Common myeloid progenitor, CD34-positive (primary cell): ENCODE measurements around the gene ART4. TPM values are rescaled to one million over a fixed set of nuclear protein-coding genes. Genes with fewer than 3 reads are reported as not detected.
A peak's percentile ranks its signal among the peaks of the same experiment; 100 is the strongest.

Experiments
- CTCF ChIA-PET: fragments of 350-600 bp; sonication (Branson Sonifier 250); formaldehyde crosslinking; loops from one replicate; lab custom pipeline; 2021; ENCODE audit warnings: antibody characterized with exemption; lab: Charles Lee
- POLR2A ChIA-PET: fragments of 350-600 bp; sonication (Branson Sonifier 250); formaldehyde crosslinking; loops from one replicate; lab custom pipeline; 2021; ENCODE audit warnings: antibody characterized with exemption; lab: Charles Lee
- DNase-seq, 3 donors: peaks; one replicate each; pipeline versions ENCODE4 v3.0.0 to v3.0.0-alpha.2; 2013
- H3K27ac ChIP-seq, 2 experiments: 1 replicate in 1 of 2; 2 replicates in 1 of 2; pipeline ENCODE4 v1.7.0; 2013; ENCODE audit warnings: inconsistent platforms in 2 of 2, low read length in 2 of 2, mild to moderate bottlenecking in 2 of 2, low read depth in 1 of 2, moderate library complexity in 1 of 2; ENCODE audit not compliant: severe bottlenecking in 2 of 2, insufficient read depth in 1 of 2, poor library complexity in 1 of 2
- H3K27me3 ChIP-seq, 5 experiments: replicated peaks in 2 of 5; 1 replicate in 3 of 5; 2 replicates in 2 of 5; pipeline versions ENCODE4 v1.6.1 to v1.7.0; 2013; ENCODE audit warnings: low read length in 4 of 5, mild to moderate bottlenecking in 2 of 5, moderate library complexity in 2 of 5, inconsistent platforms in 1 of 5; ENCODE audit not compliant: insufficient read depth in 5 of 5, control insufficient read depth in 4 of 5
- H3K36me3 ChIP-seq, 4 experiments: 1 replicate in 2 of 4; 2 replicates in 2 of 4; pipeline versions ENCODE4 v1.6.1 to v1.7.0; 2013; ENCODE audit warnings: low read length in 3 of 4, control low read depth in 1 of 4, mild to moderate bottlenecking in 1 of 4; ENCODE audit not compliant: control insufficient read depth in 4 of 4, insufficient read depth in 4 of 4
- H3K4me1 ChIP-seq, 4 experiments: 1 replicate in 3 of 4; 2 replicates in 1 of 4; pipeline versions ENCODE4 v1.6.1 to v1.7.1; 2013; ENCODE audit warnings: low read length in 3 of 4, mild to moderate bottlenecking in 3 of 4, control low read depth in 1 of 4, inconsistent platforms in 1 of 4, moderate library complexity in 1 of 4; ENCODE audit not compliant: control insufficient read depth in 4 of 4, insufficient read depth in 4 of 4; ENCODE audit errors: control extremely low read depth in 1 of 4
- H3K4me3 ChIP-seq, 7 experiments: 1 replicate in 4 of 7; 2 replicates in 3 of 7; pipeline versions ENCODE4 v1.5.1 to v1.7.0; 2013; ENCODE audit warnings: mild to moderate bottlenecking in 7 of 7, low read length in 6 of 7, moderate library complexity in 6 of 7, inconsistent platforms in 2 of 7, low read depth in 2 of 7, control low read depth in 1 of 7; ENCODE audit not compliant: insufficient read depth in 4 of 7, control insufficient read depth in 1 of 7; ENCODE audit errors: extremely low read depth in 1 of 7
- H3K9me3 ChIP-seq, 5 experiments: 1 replicate in 4 of 5; 2 replicates in 1 of 5; pipeline versions ENCODE4 v1.6.1 to v1.7.1; 2013; ENCODE audit warnings: low read length in 4 of 5, mild to moderate bottlenecking in 2 of 5, inconsistent platforms in 1 of 5, low read depth in 1 of 5, moderate library complexity in 1 of 5; ENCODE audit not compliant: control insufficient read depth in 4 of 5, insufficient read depth in 2 of 5; ENCODE audit errors: control extremely low read depth in 1 of 5
- WGBS: methylation state at CpG from one replicate; pipeline ENCODE4 v1.1.5; 2013; ENCODE audit not compliant: insufficient coverage; 5-methylcytosine and 5-hydroxymethylcytosine counted together
- polyA plus RNA-seq: library from polyadenylated mRNA; unstranded; fragments of 120-200 nt; gene quantifications from one replicate; pipeline ENCODE4 v1.2.1, GENCODE V29; 2013

The ART4 gene
- polyA plus RNA-seq: 0.08 TPM

GRCh38 chr12:14843425-14843887 lies at the start of gene ART4:
TSS of gene ART4 (minus strand) at chr12:14843526. CDS start at chr12:14843113, 413 bp downstream.
- POLR2A ChIA-PET: no interaction called here
- no peaks in the 10 kb centered on the region for H3K36me3 ChIP-seq
- CTCF ChIA-PET: interaction anchor here (0.8 to 4.9 kb wide), 5 partner anchors 10 to 158 kb away, joined by 3 to 43 read pairs (median 4); no protein-coding TSS in a partner anchor
- peak; percentile 21 to 37 (median 21) for DNase-seq
- peaks cover 5 to 12% (median 9%) of the 10 kb centered on the region in 4 experiments for H3K4me1 ChIP-seq
- H3K27me3 ChIP-seq: no peaks in the 10 kb centered on the region
- no peak within 1 kb of the TSS for H3K4me3 ChIP-seq
- H3K27ac ChIP-seq: no peak within 1 kb of the TSS
- peaks cover 0 to 4% (median 0%) of the 10 kb centered on the region in 5 experiments for H3K9me3 ChIP-seq
- 68% methylated on average over 7 of the region's 10 CpGs for WGBS

GRCh38 chr12:14892726-14893505 lies 49.6 kb upstream of the ART4 start:
- Histone ChIP-seq H3K4me1 (no peaks in the 10 kb centered on the region), H3K9me3 (no peaks in the 10 kb centered on the region), H3K27me3 (peaks cover 0 to 3% (median 0%) of the 10 kb centered on the region in 5 experiments), H3K36me3 (no peaks in the 10 kb centered on the region), H3K4me3 (no peak overlapping the region), H3K27ac (no peak overlapping the region)
- ChIA-PET POLR2A (no interaction called here), CTCF (interaction anchor here (0.8 to 1.8 kb wide), 5 partner anchors 8 to 65 kb away, joined by 3 to 5 read pairs (median 3); no protein-coding TSS in a partner anchor)
- 95% methylated on average over 4 of the region's 7 CpGs for WGBS
- no peak for DNase-seq

- Histone ChIP-seq H3K9me3 (no peaks in the 10 kb centered on the region), H3K36me3 (no peaks in the 10 kb centered on the region), H3K27ac (no peak overlapping the region), H3K27me3 (peaks cover 0 to 6% (median 3%) of the 10 kb centered on the region in 5 experiments), H3K4me3 (no peak overlapping the region), H3K4me1 (peaks cover 0 to 13% (median 9%) of the 10 kb centered on the region in 4 experiments)
- ChIA-PET CTCF (interaction anchor here (0.9 to 1.5 kb wide), 3 partner anchors 9 to 84 kb away, joined by 3 to 5 read pairs (median 3); no protein-coding TSS in a partner anchor), POLR2A (no interaction called here)
- DNase-seq: no peak
- 100% methylated on average over 1 of the region's 5 CpGs for WGBS
Observed at GRCh38 chr12:14890701-14891100, 47.4 kb upstream of the ART4 start.

- Histone ChIP-seq H3K27ac (no peak overlapping the region), H3K9me3 (no peaks in the 10 kb centered on the region), H3K27me3 (peaks cover 0 to 9% (median 4%) of the 10 kb centered on the region in 5 experiments), H3K36me3 (no peaks in the 10 kb centered on the region), H3K4me3 (peak overlapping the region in 2 of 7 experiments; percentile 1 to 58), H3K4me1 (peaks cover 4 to 26% (median 23%) of the 10 kb centered on the region in 4 experiments)
- DNase-seq: no peak
- ChIA-PET CTCF (interaction anchor here (0.9 to 1.1 kb wide), 2 partner anchors 13 to 29 kb away, joined by 4 read pairs; no protein-coding TSS in a partner anchor), POLR2A (interaction anchor here (0.6 kb wide), 1 partner anchor 1219 kb away, joined by 4 read pairs; no protein-coding TSS in a partner anchor)
- 71% methylated on average over 5 of the region's 6 CpGs for WGBS
Observed at GRCh38 chr12:14886271-14886670, 42.9 kb upstream of the ART4 start.

- H3K4me3 ChIP-seq: peak within 1 kb of the TSS in 2 of 7 experiments; percentile 1 to 58
- H3K9me3 ChIP-seq: no peaks in the 10 kb centered on the region
- DNase-seq: peak in 2 of 3 donors; percentile 69 to 76
- POLR2A ChIA-PET: interaction anchor here (0.6 kb wide), 1 partner anchor 1220 kb away, joined by 4 read pairs; no protein-coding TSS in a partner anchor
- CTCF ChIA-PET: no interaction called here
- H3K36me3 ChIP-seq: no peaks in the 10 kb centered on the region
- 33% methylated on average over 4 of the region's 6 CpGs for WGBS
- peaks cover 0 to 9% (median 4%) of the 10 kb centered on the region in 5 experiments for H3K27me3 ChIP-seq
- no peak within 1 kb of the TSS for H3K27ac ChIP-seq
- peaks cover 4 to 29% (median 26%) of the 10 kb centered on the region in 4 experiments for H3K4me1 ChIP-seq
Observed at GRCh38 chr12:14885718-14886221, 42.4 kb upstream of the ART4 start, which contains the start of gene MGP. TSS of gene MGP (minus strand) at chr12:14885854. CDS start at chr12:14885791, 63 bp downstream.

GRCh38 chr12:14884458-14884878 lies 41.1 kb upstream of the ART4 start:
- Histone ChIP-seq H3K27me3 (peaks cover 0 to 6% (median 4%) of the 10 kb centered on the region in 5 experiments), H3K4me3 (peak overlapping the region in 3 of 7 experiments; percentile 12 to 54 (median 40)), H3K4me1 (peaks cover 4 to 31% (median 27%) of the 10 kb centered on the region in 4 experiments), H3K27ac (no peak overlapping the region), H3K36me3 (no peaks in the 10 kb centered on the region), H3K9me3 (no peaks in the 10 kb centered on the region)
- ChIA-PET CTCF (interaction anchor here (0.9 to 1.8 kb wide), 5 partner anchors 9 to 111 kb away, joined by 3 to 6 read pairs (median 4); no protein-coding TSS in a partner anchor), POLR2A (no interaction called here)
- WGBS: 0% methylated on average over 2 of the region's 5 CpGs
- peak; percentile 91 to 97 (median 97) for DNase-seq
